ENCODE measurements around the gene CRACR2B. TPM values are rescaled to one million over a fixed set of nuclear protein-coding genes. Genes with fewer than 3 reads are reported as not detected.

Gene CRACR2B
- total and polyA plus RNA-seq, 2 donors (not counting 1 experiment from before 2014, with no cell fraction given): 9.7 to 67.7 TPM

GRCh38 chr11:809287-810039 is 18.3 kb upstream of the CRACR2B start, which contains the start of gene RPLP2:
TSS of gene RPLP2 (plus strand) at chr11:809967. CDS start at chr11:810235, 268 bp downstream.
- ATAC-seq (ENCODE audit: low read depth) (peak; percentile 82), DNase-seq (peak; percentile 100)
- H3K27ac ChIP-seq (ENCODE audit: low read length in 2 of 2): peak within 1 kb of the TSS; percentile 83 to 94
- peak within 1 kb of the TSS; percentile 93 for H2AFZ ChIP-seq (ENCODE audit: insufficient read depth, low read depth, low read length, poor library complexity, severe bottlenecking)
- no peaks in the 10 kb centered on the region for H3K27me3 Mint-ChIP-seq
- H3K9me3 Mint-ChIP-seq (ENCODE audit: insufficient read depth): no peaks in the 10 kb centered on the region
- peaks cover 42% of the 10 kb centered on the region for H3K4me1 Mint-ChIP-seq
- H3K4me3 ChIP-seq (ENCODE audit: control extremely low read depth in 1 of 5, extremely low read depth in 1 of 5, insufficient read depth in 1 of 5, low read depth in 2 of 5, low read length in 4 of 5): peak within 1 kb of the TSS; percentile 53 to 95 (median 86)
- H3K79me2 ChIP-seq (ENCODE audit: control insufficient read depth, insufficient read depth, low read length): peaks cover 31% of the 10 kb centered on the region
- peak within 1 kb of the TSS; percentile 96 for H3K4me3 Mint-ChIP-seq
- peak within 1 kb of the TSS; percentile 90 for H3K9ac ChIP-seq (ENCODE audit: low read length)
- intact Hi-C loops (cut with micrococcal nuclease): loop anchor here (1.0 to 5.0 kb wide), 5 partner anchors 10 to 303 kb away; partner anchors contain the start of genes AP2A2, POLR2L, RNH1 and SLC25A22
- ChIA-PET POLR2A (interaction anchor here (0.6 to 2.9 kb wide), 6 partner anchors 10 to 115 kb away, joined by 3 to 32 read pairs (median 8); partner anchors contain the start of genes PNPLA2, POLR2L, SLC25A22 and TMEM80), CTCF (interaction anchor here (1.1 to 2.6 kb wide), 4 partner anchors 10 to 255 kb away, joined by 3 to 14 read pairs (median 4); partner anchors contain the start of gene PNPLA2)
- H3K9me3 ChIP-seq (ENCODE audit: control extremely low read depth in 1 of 3, control insufficient read depth in 2 of 3, insufficient read depth in 1 of 3, low read length in 2 of 3): no peaks in the 10 kb centered on the region
- peaks cover 2 to 24% of the 10 kb centered on the region in 2 experiments for H3K36me3 ChIP-seq (replicated peaks in 1 of 2; ENCODE audit: control extremely low read depth in 1 of 2, control insufficient read depth in 1 of 2, extremely low read depth in 1 of 2, insufficient read depth in 2 of 2, low read length in 1 of 2)
- peaks cover 36% of the 10 kb centered on the region for H4K20me1 ChIP-seq (ENCODE audit: control insufficient read depth, insufficient read depth, low read length, poor library complexity, severe bottlenecking)
- H3K4me1 ChIP-seq (ENCODE audit: control insufficient read depth in 2 of 2, insufficient read depth in 2 of 2, low read length in 2 of 2): peaks cover 23 to 35% of the 10 kb centered on the region in 2 donors
- 1% methylated on average over 80 of the region's 81 CpGs for WGBS (ENCODE audit: insufficient coverage)
- H3K27ac Mint-ChIP-seq: peak within 1 kb of the TSS; percentile 99
- no peak for TF ChIP-seq CTCF (IDR thresholded peaks at IDR 0.05)
- no peak for TF ChIP-seq EZH2 (IDR thresholded peaks at IDR 0.05; ENCODE audit: borderline replicate concordance, insufficient read depth, low read depth, low read length, poor library complexity, severe bottlenecking)
- no peaks in the 10 kb centered on the region for H3K27me3 ChIP-seq (replicated peaks in 1 of 4; ENCODE audit: control extremely low read depth in 1 of 4, control insufficient read depth in 3 of 4, insufficient read depth in 4 of 4, low read length in 3 of 4)
- H3K4me2 ChIP-seq (replicated peaks; ENCODE audit: low read depth, low read length, poor library complexity, severe bottlenecking): peak within 1 kb of the TSS; percentile 87
